ENCODE measurements around the gene SPATA20. TPM values are rescaled to one million over a fixed set of nuclear protein-coding genes. Genes with fewer than 3 reads are reported as not detected.

The SPATA20 gene
- polyA plus RNA-seq, 2 of the 4 experiments (the other 2 are of a cell fraction) = 34.4 to 110 TPM

DNA sequence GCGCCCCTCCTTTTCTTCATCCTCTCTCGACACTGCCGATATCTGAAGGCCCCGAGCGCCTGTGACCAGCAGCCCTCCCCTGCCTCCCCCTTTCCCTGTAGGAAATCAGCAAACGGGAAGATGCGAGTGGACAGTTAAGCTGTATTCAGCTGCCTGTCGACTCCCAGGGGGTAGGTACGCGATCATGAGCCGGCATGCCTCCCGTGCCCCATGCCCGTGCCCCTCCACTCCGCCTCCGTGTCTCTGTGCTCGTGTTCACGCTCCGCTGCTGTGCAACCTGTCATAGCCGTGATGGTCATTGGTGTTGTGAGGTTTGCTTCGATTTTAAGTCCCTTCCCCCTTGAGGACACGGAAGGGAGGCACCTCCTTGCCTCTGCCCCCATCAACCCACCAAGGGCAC, 47.9 kb downstream of the SPATA20 start (continued):
- TF ChIP-seq, protein P1, sequence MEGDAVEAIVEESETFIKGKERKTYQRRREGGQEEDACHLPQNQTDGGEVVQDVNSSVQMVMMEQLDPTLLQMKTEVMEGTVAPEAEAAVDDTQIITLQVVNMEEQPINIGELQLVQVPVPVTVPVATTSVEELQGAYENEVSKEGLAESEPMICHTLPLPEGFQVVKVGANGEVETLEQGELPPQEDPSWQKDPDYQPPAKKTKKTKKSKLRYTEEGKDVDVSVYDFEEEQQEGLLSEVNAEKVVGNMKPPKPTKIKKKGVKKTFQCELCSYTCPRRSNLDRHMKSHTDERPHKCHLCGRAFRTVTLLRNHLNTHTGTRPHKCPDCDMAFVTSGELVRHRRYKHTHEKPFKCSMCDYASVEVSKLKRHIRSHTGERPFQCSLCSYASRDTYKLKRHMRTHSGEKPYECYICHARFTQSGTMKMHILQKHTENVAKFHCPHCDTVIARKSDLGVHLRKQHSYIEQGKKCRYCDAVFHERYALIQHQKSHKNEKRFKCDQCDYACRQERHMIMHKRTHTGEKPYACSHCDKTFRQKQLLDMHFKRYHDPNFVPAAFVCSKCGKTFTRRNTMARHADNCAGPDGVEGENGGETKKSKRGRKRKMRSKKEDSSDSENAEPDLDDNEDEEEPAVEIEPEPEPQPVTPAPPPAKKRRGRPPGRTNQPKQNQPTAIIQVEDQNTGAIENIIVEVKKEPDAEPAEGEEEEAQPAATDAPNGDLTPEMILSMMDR (IDR thresholded peaks at IDR 0.05) = no peak
- no peak for TF ChIP-seq RCOR1 (IDR thresholded peaks at IDR 0.05; ENCODE audit: low read depth, low read length)

DNA sequence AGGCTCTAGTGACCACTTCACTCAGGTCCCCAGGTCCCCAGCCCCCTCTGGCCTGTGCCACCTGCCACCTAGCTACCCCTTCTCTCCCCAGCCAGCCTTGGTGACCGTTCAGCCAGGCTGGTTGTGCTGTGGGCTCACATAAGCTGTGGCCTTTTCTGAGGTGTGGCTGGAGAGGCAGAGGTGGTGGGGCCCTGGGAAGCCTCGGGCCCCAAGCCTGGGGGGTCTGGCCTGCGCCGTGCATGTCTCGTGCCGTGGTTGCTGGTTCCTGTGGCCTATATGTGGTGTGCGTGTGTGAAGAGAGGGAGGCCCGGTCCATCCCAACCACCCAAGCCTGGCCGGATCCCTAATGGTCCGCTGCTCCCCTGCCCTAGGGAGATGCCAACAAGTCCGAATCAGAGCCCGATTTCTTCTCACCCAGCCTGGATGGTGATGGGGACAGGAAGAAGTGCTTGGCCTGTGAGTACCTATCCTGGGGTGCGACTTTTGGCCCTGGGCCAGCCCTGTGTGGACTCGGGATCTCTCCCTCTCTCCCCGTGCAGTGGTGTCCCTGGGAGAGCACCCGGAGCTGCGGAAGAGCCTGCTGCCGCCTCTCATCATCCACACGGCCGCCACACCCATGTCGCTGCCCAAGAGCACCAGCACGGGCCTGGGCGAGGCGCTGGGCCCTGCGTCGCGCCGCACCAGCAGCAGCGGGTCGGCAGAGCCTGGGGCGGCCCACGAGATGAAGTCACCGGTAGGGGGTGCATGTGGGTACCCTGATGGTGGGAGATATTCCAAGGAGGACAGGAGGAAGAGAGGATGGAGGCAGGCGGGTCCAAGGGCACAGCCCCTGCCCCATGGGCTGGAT, 49.4 kb downstream of the SPATA20 start:
- Histone ChIP-seq H3K9me3 (no peaks in the 10 kb centered on the region), H3K27ac (no peak overlapping the region), H3K4me2 (no peak overlapping the region), H3K4me1 (no peaks in the 10 kb centered on the region), H3K4me3 (no peak overlapping the region)
- DNase-seq (ENCODE audit: low read depth in 1 of 2, low spot score in 1 of 2) = no peak
- ChIA-PET CTCF (interaction anchor here (0.9 kb wide), 1 partner anchor 34 kb away, joined by 4 read pairs; no protein-coding TSS in a partner anchor), POLR2A (no interaction called here)
- peak in 1 of 2 experiments; percentile 34; a peak in 3 of 6 replicates for ATAC-seq
- TF ChIP-seq RARB (CRISPR knock-in tag; IDR thresholded peaks at IDR 0.05) (no peak), HOXB5 (CRISPR knock-in tag; IDR thresholded peaks at IDR 0.05) (no peak), EP300 (IDR thresholded peaks at IDR 0.05) (no peak), CHD4 (IDR thresholded peaks at IDR 0.05; ENCODE audit: borderline replicate concordance) (no peak), SMC3 (IDR thresholded peaks at IDR 0.05) (no peak), NPAS2 (CRISPR knock-in tag; IDR thresholded peaks at IDR 0.05; ENCODE audit: borderline replicate concordance) (no peak), FOXS1 (CRISPR knock-in tag; IDR thresholded peaks at IDR 0.05) (no peak), JUNB (IDR thresholded peaks at IDR 0.05) (no peak), MAZ (IDR thresholded peaks at IDR 0.05; ENCODE audit: borderline replicate concordance, low read depth, low read length) (no peak), NFE2L2 (conservative IDR thresholded peaks at IDR 0.05; ENCODE audit: low read length) (no peak), ZNF302 (CRISPR knock-in tag; IDR thresholded peaks at IDR 0.05) (no peak), CBX8 (IDR thresholded peaks at IDR 0.05) (no peak), NR3C1 (IDR thresholded peaks at IDR 0.05) (no peak), TP53 (CRISPR knock-in tag; IDR thresholded peaks at IDR 0.05) (no peak), TFCP2L1 (CRISPR knock-in tag; IDR thresholded peaks at IDR 0.05) (no peak), EHF (CRISPR knock-in tag; IDR thresholded peaks at IDR 0.05) (no peak)
- TF ChIP-seq, protein P2, sequence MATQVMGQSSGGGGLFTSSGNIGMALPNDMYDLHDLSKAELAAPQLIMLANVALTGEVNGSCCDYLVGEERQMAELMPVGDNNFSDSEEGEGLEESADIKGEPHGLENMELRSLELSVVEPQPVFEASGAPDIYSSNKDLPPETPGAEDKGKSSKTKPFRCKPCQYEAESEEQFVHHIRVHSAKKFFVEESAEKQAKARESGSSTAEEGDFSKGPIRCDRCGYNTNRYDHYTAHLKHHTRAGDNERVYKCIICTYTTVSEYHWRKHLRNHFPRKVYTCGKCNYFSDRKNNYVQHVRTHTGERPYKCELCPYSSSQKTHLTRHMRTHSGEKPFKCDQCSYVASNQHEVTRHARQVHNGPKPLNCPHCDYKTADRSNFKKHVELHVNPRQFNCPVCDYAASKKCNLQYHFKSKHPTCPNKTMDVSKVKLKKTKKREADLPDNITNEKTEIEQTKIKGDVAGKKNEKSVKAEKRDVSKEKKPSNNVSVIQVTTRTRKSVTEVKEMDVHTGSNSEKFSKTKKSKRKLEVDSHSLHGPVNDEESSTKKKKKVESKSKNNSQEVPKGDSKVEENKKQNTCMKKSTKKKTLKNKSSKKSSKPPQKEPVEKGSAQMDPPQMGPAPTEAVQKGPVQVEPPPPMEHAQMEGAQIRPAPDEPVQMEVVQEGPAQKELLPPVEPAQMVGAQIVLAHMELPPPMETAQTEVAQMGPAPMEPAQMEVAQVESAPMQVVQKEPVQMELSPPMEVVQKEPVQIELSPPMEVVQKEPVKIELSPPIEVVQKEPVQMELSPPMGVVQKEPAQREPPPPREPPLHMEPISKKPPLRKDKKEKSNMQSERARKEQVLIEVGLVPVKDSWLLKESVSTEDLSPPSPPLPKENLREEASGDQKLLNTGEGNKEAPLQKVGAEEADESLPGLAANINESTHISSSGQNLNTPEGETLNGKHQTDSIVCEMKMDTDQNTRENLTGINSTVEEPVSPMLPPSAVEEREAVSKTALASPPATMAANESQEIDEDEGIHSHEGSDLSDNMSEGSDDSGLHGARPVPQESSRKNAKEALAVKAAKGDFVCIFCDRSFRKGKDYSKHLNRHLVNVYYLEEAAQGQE (IDR thresholded peaks at IDR 0.05) = no peak
- TF ChIP-seq, protein P3, sequence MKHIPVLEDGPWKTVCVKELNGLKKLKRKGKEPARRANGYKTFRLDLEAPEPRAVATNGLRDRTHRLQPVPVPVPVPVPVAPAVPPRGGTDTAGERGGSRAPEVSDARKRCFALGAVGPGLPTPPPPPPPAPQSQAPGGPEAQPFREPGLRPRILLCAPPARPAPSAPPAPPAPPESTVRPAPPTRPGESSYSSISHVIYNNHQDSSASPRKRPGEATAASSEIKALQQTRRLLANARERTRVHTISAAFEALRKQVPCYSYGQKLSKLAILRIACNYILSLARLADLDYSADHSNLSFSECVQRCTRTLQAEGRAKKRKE (CRISPR knock-in tag; IDR thresholded peaks at IDR 0.05; ENCODE audit: low read depth) = no peak
- no peak for FAIRE-seq
- WGBS (ENCODE audit: missing lambda C conversion rate) = 88% methylated on average over 30 of the region's 34 CpGs

Measured in A549 (cell line).